Measurements from ENCODE around the gene CACNA1E. TPM values are rescaled to one million over a fixed set of nuclear protein-coding genes. Genes with fewer than 3 reads are reported as not detected.
A peak's percentile ranks its signal among the peaks of the same experiment; 100 is the strongest.

Gene CACNA1E
- total RNA-seq, 1 experiment from 2014 or later = 0.18 TPM

GRCh38 chr1:181640956-181641355 lies 157.6 kb downstream of the CACNA1E start:
- no peak for DNase-seq (ENCODE audit: low read depth, low spot score)
- in situ Hi-C loops (cut with HindIII; ENCODE audit: low pct_unique_long_range_greater_than_20kb, low sequenced_read_pairs) = no loop called here

GRCh38 chr1:181643631-181644030 lies 160.3 kb downstream of the CACNA1E start:
- in situ Hi-C loops (cut with HindIII; ENCODE audit: low pct_unique_long_range_greater_than_20kb, low sequenced_read_pairs) = no loop called here
- no peak for DNase-seq (ENCODE audit: low read depth, low spot score)

- DNase-seq (ENCODE audit: low read depth, low spot score) = no peak
- in situ Hi-C loops (cut with HindIII; ENCODE audit: low pct_unique_long_range_greater_than_20kb, low sequenced_read_pairs) = no loop called here
Observed at GRCh38 chr1:181645171-181645570, 161.9 kb downstream of the CACNA1E start.

GRCh38 chr1:181646710-181647109 lies 163.4 kb downstream of the CACNA1E start:
- in situ Hi-C loops (cut with HindIII; ENCODE audit: low pct_unique_long_range_greater_than_20kb, low sequenced_read_pairs) = no loop called here
- no peak for DNase-seq (ENCODE audit: low read depth, low spot score)

GRCh38 chr1:181647314-181648035 lies 164.2 kb downstream of the CACNA1E start:
- peak; percentile 26 for DNase-seq (ENCODE audit: low read depth, low spot score)
- in situ Hi-C loops (cut with HindIII; ENCODE audit: low pct_unique_long_range_greater_than_20kb, low sequenced_read_pairs) = no loop called here

- no peak for DNase-seq (ENCODE audit: low read depth, low spot score)
- in situ Hi-C loops (cut with HindIII; ENCODE audit: low pct_unique_long_range_greater_than_20kb, low sequenced_read_pairs) = no loop called here
Observed at GRCh38 chr1:181651276-181651675, 168.0 kb downstream of the CACNA1E start.

GRCh38 chr1:181655756-181656155 lies 172.4 kb downstream of the CACNA1E start:
- peak; percentile 68 for DNase-seq (ENCODE audit: low read depth, low spot score)
- in situ Hi-C loops (cut with HindIII; ENCODE audit: low pct_unique_long_range_greater_than_20kb, low sequenced_read_pairs) = no loop called here

- DNase-seq (ENCODE audit: low read depth, low spot score) = no peak
- in situ Hi-C loops (cut with HindIII; ENCODE audit: low pct_unique_long_range_greater_than_20kb, low sequenced_read_pairs) = no loop called here
Observed at GRCh38 chr1:181656491-181656890, 173.2 kb downstream of the CACNA1E start.

- in situ Hi-C loops (cut with HindIII; ENCODE audit: low pct_unique_long_range_greater_than_20kb, low sequenced_read_pairs) = no loop called here
Observed at GRCh38 chr1:181658581-181658980, 175.3 kb downstream of the CACNA1E start.

GRCh38 chr1:181659321-181659957 lies 176.1 kb downstream of the CACNA1E start:
- in situ Hi-C loops (cut with HindIII; ENCODE audit: low pct_unique_long_range_greater_than_20kb, low sequenced_read_pairs) = no loop called here
- no peak for DNase-seq (ENCODE audit: low read depth, low spot score)

More at GRCh38 chr1:181658581-181658980, 175.3 kb downstream of the CACNA1E start:
- no peak for DNase-seq (ENCODE audit: low read depth, low spot score)

GRCh38 chr1:181660621-181661020 lies 177.3 kb downstream of the CACNA1E start:
- in situ Hi-C loops (cut with HindIII; ENCODE audit: low pct_unique_long_range_greater_than_20kb, low sequenced_read_pairs) = no loop called here
- DNase-seq (ENCODE audit: low read depth, low spot score) = no peak

GRCh38 chr1:181661569-181661968 lies 178.3 kb downstream of the CACNA1E start:
- in situ Hi-C loops (cut with HindIII; ENCODE audit: low pct_unique_long_range_greater_than_20kb, low sequenced_read_pairs) = no loop called here
- DNase-seq (ENCODE audit: low read depth, low spot score) = no peak

GRCh38 chr1:181662606-181663005 lies 179.3 kb downstream of the CACNA1E start:
- DNase-seq (ENCODE audit: low read depth, low spot score) = no peak
- in situ Hi-C loops (cut with HindIII; ENCODE audit: low pct_unique_long_range_greater_than_20kb, low sequenced_read_pairs) = no loop called here

- no peak for DNase-seq (ENCODE audit: low read depth, low spot score)
- in situ Hi-C loops (cut with HindIII; ENCODE audit: low pct_unique_long_range_greater_than_20kb, low sequenced_read_pairs) = no loop called here
Observed at GRCh38 chr1:181664543-181664942, 181.2 kb downstream of the CACNA1E start.

- in situ Hi-C loops (cut with HindIII; ENCODE audit: low pct_unique_long_range_greater_than_20kb, low sequenced_read_pairs) = no loop called here
- no peak for DNase-seq (ENCODE audit: low read depth, low spot score)
Observed at GRCh38 chr1:181669246-181669645, 185.9 kb downstream of the CACNA1E start.

- in situ Hi-C loops (cut with HindIII; ENCODE audit: low pct_unique_long_range_greater_than_20kb, low sequenced_read_pairs) = no loop called here
- no peak for DNase-seq (ENCODE audit: low read depth, low spot score)
Observed at GRCh38 chr1:181674617-181675016, 191.3 kb downstream of the CACNA1E start.

GRCh38 chr1:181675091-181675917 lies 192.0 kb downstream of the CACNA1E start:
- in situ Hi-C loops (cut with HindIII; ENCODE audit: low pct_unique_long_range_greater_than_20kb, low sequenced_read_pairs) = no loop called here
- DNase-seq (ENCODE audit: low read depth, low spot score) = no peak

- in situ Hi-C loops (cut with HindIII; ENCODE audit: low pct_unique_long_range_greater_than_20kb, low sequenced_read_pairs) = no loop called here
- DNase-seq (ENCODE audit: low read depth, low spot score) = no peak
Observed at GRCh38 chr1:181675918-181676190, 192.5 kb downstream of the CACNA1E start.

GRCh38 chr1:181676269-181676668 lies 193.0 kb downstream of the CACNA1E start:
- in situ Hi-C loops (cut with HindIII; ENCODE audit: low pct_unique_long_range_greater_than_20kb, low sequenced_read_pairs) = no loop called here
- DNase-seq (ENCODE audit: low read depth, low spot score) = peak; percentile 66

Data from SK-MEL-5 (cell line).